IPS-NIHi11 (cell line): ENCODE results near the gene POLD1.
"Not testable (repeated sequence)": the region's sequence is repeated elsewhere in the genome, so short reads cannot be mapped to it uniquely, and the experiment has no call there.

ENCODE experiments used
- DNase-seq: peaks from one replicate; pipeline ENCODE4 v3.0.0; 2012; ENCODE audit warnings: mixed read lengths, low spot score

POLD1 gene

GRCh38 chr19:50435627-50436026 is 51.5 kb downstream of the POLD1 start:
- no peak for DNase-seq

GRCh38 chr19:50437862-50438449 is 53.8 kb downstream of the POLD1 start:
- no peak for DNase-seq

GRCh38 chr19:50439130-50439529 is 55.0 kb downstream of the POLD1 start:
- not testable (repeated sequence) for DNase-seq

DNA sequence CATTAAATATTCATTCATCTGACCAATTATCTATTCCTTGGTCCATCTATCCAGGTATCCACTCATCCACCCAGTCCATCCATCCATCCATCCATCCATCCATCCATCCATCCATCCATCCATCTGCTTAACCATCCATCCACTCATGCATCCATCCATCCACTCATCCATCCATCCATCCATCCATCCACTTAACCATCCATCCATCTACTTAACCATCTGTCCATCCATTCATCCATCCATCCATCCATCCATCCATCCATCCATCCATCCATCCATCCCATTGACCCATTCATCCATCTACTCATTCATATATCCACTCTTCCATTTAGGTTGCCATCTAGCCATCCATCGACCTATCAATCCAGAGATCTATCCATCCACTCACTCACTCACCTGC is 59.9 kb downstream of the POLD1 start:
- no peak for DNase-seq

- DNase-seq: no peak
Measured at GRCh38 chr19:50447053-50447452, 62.9 kb downstream of the POLD1 start.

DNA sequence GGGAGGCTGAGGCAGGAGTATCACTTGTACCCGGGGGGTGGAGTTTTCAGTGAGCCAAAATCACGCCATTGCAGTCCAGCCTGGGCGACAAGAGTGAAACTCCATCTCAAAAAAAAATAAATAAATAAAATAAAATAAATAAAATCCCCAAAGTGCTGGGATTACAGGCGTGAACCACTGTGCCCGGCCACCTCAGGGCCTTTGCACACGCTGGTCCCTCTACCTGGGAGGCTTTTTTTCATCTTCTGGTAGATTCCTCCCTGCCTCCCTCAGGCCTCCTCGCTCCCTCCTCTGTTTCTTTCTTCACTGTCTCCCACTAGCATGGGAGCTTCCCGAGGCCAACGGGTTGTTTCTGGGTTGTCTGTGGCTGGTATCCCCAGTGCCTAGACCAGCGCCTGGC is 63.6 kb downstream of the POLD1 start:
- no peak for DNase-seq

- no peak for DNase-seq
Measured at GRCh38 chr19:50449236-50449899, 65.2 kb downstream of the POLD1 start.

GRCh38 chr19:50450369-50451222 is 66.4 kb downstream of the POLD1 start:
- DNase-seq: no peak

DNA sequence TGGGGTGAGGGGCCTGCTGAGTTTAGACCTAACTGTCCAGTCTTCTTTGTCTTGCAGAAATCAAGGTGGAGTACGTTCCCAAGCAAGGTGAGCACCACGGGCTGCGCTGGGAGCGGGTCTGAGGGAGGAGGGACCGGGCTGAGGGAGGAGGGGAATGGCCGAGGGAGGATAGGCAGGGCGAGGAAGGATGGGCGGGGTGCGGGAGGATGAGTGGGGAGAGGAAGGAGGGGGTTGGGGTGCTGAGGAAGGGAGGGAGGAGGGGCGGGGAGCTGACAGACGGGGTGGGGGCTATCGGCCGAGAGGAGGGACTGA is 67.0 kb downstream of the POLD1 start:
- no peak for DNase-seq

- no peak for DNase-seq
Measured at GRCh38 chr19:50453243-50453642, 69.1 kb downstream of the POLD1 start.

DNA sequence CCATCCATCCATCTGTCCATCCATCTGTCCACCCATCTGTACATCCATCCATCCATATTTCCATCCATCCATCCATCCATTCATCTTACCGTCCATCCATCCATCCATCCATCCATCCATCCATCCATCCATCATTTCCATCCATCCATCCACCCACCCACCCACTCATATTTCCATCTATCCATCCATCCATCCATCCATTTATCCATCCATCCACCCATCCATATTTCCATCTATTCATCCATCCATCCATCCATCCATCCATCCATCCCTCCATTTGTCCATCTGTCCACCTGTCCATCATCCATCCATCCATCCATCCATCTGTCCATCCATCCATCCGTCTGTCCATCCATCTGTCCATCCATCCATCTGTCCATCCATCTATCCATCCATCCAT is 71.8 kb downstream of the POLD1 start:
- no peak for DNase-seq

GRCh38 chr19:50457300-50457699 is 73.2 kb downstream of the POLD1 start:
- DNase-seq: no peak

- no peak for DNase-seq
Measured at GRCh38 chr19:50458396-50459066, 74.4 kb downstream of the POLD1 start.

DNA sequence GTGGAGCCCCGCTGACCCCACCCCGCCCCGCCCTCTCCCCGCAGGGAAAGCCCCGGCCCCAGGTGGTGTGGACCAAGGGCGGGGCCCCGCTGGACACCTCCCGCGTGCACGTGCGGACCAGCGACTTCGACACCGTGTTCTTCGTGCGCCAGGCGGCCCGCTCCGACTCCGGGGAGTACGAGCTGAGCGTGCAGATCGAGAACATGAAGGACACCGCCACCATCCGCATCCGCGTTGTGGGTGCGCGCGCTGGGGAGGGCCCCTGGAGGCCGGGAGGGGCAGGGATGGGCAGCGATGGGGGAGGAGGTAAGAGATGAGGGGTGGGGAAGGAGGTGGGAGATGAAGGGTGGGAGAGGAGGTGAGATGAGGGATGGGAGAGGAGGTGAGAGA is 74.9 kb downstream of the POLD1 start:
- DNase-seq: no peak

GRCh38 chr19:50459638-50460037 is 75.5 kb downstream of the POLD1 start:
- DNase-seq: no peak

GRCh38 chr19:50460161-50460765 is 76.1 kb downstream of the POLD1 start:
- DNase-seq: no peak

DNA sequence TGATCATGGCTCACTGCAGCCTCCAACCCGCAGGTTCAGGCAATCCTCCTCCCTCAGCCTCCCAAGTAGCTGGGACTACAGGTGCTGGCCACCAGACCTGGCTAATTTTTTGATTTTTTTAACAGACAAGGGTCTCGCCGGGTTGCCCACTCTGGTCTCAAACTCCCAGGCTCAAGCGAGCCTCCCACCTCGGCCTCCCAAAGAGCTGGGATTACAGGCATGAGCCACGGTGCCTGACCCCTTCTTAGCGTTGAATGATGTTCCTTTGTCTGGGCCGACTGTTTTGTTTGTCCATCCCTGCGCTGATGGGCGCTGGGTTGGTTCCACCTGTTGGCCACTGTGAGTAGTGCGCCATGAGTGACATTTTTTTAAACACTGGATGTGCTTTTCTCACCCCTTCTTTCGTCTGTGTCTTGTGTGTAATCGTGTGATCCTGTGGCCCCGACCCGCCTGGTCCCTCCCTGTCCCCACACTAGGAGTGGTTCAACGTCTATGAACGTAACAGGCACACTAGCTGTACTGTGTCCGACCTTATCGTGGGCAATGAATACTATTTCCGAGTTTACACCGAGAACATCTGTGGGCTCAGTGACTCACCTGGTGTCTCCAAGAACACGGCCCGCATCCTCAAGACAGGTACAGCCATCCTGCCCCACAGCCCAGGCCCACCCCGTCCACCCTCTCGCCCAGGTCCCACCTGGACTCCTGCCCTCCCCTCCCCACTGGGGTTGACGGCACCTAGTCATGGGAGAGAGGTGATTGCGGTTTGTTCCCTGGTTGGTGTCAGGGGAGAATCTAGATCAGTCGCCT is 77.1 kb downstream of the POLD1 start:
- DNase-seq: peak; percentile 93

- no peak for DNase-seq
Measured at GRCh38 chr19:50462970-50463369, 78.8 kb downstream of the POLD1 start.

DNA sequence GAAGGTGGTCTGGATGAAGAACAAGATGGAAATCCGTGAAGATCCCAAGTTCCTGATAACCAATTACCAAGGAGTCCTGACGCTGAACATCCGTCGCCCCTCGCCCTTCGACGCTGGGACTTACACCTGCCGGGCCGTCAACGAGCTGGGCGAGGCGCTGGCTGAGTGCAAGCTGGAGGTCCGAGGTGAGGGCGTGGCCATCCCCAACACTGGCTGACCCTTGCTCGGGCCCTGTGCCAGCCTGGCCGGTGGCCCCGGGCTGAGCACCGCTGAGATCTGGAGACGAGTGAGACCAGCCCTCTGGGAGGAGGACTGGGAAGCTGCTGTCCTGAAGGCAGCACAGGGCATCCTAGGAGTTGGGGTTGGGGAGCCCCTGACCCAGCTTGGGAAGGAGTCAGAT is 80.2 kb downstream of the POLD1 start:
- DNase-seq: no peak

GRCh38 chr19:50465000-50465399 is 80.9 kb downstream of the POLD1 start:
- DNase-seq: no peak

DNA sequence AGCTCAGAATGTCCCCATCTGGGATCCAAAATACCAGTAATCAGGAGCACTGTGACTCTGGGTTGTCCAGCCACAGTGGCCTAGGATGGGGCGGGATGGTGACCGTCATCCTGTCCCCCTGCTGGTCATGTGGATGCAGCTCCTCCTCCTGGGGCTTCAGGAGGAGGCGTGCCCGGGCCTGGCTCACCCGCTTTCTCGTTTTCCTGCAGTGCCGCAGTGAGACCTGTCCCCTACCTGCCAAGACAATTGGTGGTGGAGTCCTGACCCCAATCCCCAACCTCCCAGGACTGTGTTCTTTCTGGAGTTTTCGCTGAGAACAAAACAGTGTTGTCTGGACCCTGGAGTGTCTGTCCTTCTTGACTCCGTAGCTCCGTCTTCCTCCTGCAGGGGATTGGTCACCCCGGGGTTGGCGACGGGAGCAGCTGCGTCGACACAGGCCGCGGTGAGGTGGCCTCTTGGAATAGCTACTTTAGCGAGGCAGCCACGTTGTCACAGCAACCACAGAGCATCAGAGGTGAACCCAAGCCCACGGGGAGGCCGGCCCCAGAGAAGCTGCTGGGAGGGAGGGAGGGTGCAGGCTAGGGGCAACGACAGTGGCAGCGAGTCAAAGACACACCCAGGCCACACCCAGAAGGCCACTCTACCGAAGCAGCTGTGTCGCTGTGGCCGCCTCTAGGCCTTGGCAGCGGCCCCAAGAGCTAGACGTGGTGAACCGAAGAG is 82.0 kb downstream of the POLD1 start:
- DNase-seq: peak; percentile 81
